Body of pancreas (tissue), 4 donors: ENCODE measurements around the gene CD84. TPM values are rescaled to one million over a fixed set of nuclear protein-coding genes. Genes with fewer than 3 reads are reported as not detected.
"Not testable (repeated sequence)": the region's sequence is repeated elsewhere in the genome, so short reads cannot be mapped to it uniquely, and the experiment has no call there.

Experiments
- ATAC-seq: fragments of 150-250 bp; one replicate; pipeline ENCODE4 v1.9.1; 2016
- DNase-seq, 4 donors: peaks; one replicate each; pipeline ENCODE4 v3.0.0-alpha.2; 2019
- H3K27ac ChIP-seq, 4 donors: fragments of 200-600 bp; sonication (generic); 1 replicate in 3 of 4; 2 replicates in 1 of 4; pipeline versions ENCODE4 v1.5.1 to v1.6.1; 2016 to 2019; ENCODE audit warnings: mild to moderate bottlenecking in 1 of 4, mixed read lengths in 1 of 4, moderate library complexity in 1 of 4
- H3K27me3 ChIP-seq, 2 donors: fragments of 200-600 bp; sonication (generic); one replicate each; pipeline ENCODE4 v1.6.0; 2016; ENCODE audit warnings: mild to moderate bottlenecking in 1 of 2
- H3K36me3 ChIP-seq, 2 donors: fragments of 200-600 bp; sonication (generic); replicated peaks in 1 of 2; 2 replicates each; pipeline ENCODE4 v1.5.1; 2016; ENCODE audit warnings: low read depth in 2 of 2; ENCODE audit not compliant: insufficient read depth in 1 of 2
- H3K4me1 ChIP-seq: fragments of 200-600 bp; sonication (generic); one replicate; pipeline ENCODE4 v1.6.0; 2016
- H3K4me3 ChIP-seq, 2 donors: fragments of 200-600 bp; sonication (generic); 1 replicate in 1 of 2; 2 replicates in 1 of 2; pipeline ENCODE4 v1.5.1; 2016 to 2019
- H3K9me3 ChIP-seq, 3 donors: fragments of 200-600 bp; sonication (generic); 1 replicate in 2 of 3; 2 replicates in 1 of 3; pipeline ENCODE4 v1.5.1; 2016
- CTCF ChIP-seq, 7 experiments: fragments of 450-650 bp in 4 of 7; fragments of 200-600 bp in 3 of 7; sonication (generic) in 3 of 7; IDR thresholded peaks; one replicate each; pipeline ENCODE4 v1.5.1; 2016 to 2019; ENCODE audit warnings: antibody characterized with exemption in 7 of 7
- POLR2A ChIP-seq, 3 donors: fragments of 450-650 bp; IDR thresholded peaks; one replicate each; pipeline ENCODE4 v1.6.1; 2016; ENCODE audit warnings: antibody characterized with exemption in 3 of 3, mild to moderate bottlenecking in 2 of 3
- WGBS, 2 donors: methylation state at CpG; one replicate each; pipeline ENCODE4 v1.1.5; 2017; 5-methylcytosine and 5-hydroxymethylcytosine counted together
- intact Hi-C: fragments of 100-400 bp; cut with DNase I; formaldehyde crosslinking; loops from one replicate; pipeline ENCODE4 v1.15.1; 2023
- total RNA-seq, 2 donors: library from RNA; depleted of rRNA; stranded (reverse); fragments of >200 nt; gene quantifications; one replicate each; pipeline ENCODE4 v1.1.0, GENCODE V29; 2016

CD84 gene
- total RNA-seq, 2 donors from 2014 or later = 3.0 to 7.0 TPM

DNA sequence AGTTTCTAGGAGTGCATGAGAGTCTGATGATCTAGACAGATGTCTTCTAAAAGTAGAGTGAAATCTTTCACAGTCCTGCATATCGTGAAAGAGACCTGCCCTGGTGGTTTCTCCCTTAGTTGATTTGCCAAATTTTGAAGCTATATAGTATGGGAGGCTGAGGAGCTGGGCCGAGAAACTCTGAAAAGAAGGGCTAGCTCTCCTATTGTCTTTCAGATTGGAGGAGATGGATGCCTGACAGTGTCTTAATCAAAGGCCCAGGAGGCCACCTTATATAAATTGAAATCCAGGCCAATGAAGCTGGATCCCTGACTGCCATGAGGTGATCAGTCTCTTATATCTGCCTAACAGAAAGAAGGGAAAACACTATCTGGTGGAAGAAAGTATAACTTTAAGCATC lies 18.4 kb upstream of the CD84 start:
- Histone ChIP-seq H3K27me3 (no peaks in the 10 kb centered on the region), H3K4me1 (no peaks in the 10 kb centered on the region), H3K36me3 (no peaks in the 10 kb centered on the region), H3K27ac (no peak overlapping the region), H3K4me3 (no peak overlapping the region), H3K9me3 (no peaks in the 10 kb centered on the region)
- whole genome bisulfite sequencing, 2 donors = 87 to 94% methylated on average over 2 of the region's 2 CpGs
- ATAC-seq (no peak), DNase-seq (no peak)
- intact Hi-C loops = no loop called here
- TF ChIP-seq POLR2A (IDR thresholded peaks at IDR 0.05) (no peak), CTCF (IDR thresholded peaks at IDR 0.05) (no peak)

GRCh38 chr1:160597051-160597450 lies 17.8 kb upstream of the CD84 start:
- Histone ChIP-seq H3K27me3 (no peaks in the 10 kb centered on the region), H3K4me3 (no peak overlapping the region), H3K36me3 (no peaks in the 10 kb centered on the region), H3K4me1 (no peaks in the 10 kb centered on the region), H3K9me3 (no peaks in the 10 kb centered on the region), H3K27ac (no peak overlapping the region)
- intact Hi-C loops = no loop called here
- ATAC-seq (no peak), DNase-seq (no peak)
- WGBS, 2 donors = 92 to 96% methylated on average over 1 of the region's 1 CpG
- no peak for TF ChIP-seq POLR2A (IDR thresholded peaks at IDR 0.05)

GRCh38 chr1:160590488-160590887 lies 11.2 kb upstream of the CD84 start:
- TF ChIP-seq CTCF (IDR thresholded peaks at IDR 0.05) (no peak), POLR2A (IDR thresholded peaks at IDR 0.05) (no peak)
- WGBS, 2 donors = 68 to 87% methylated on average over 1 of the region's 1 CpG
- ATAC-seq = no peak
- intact Hi-C loops = no loop called here
- Histone ChIP-seq H3K27me3 (no peaks in the 10 kb centered on the region), H3K4me1 (no peaks in the 10 kb centered on the region), H3K36me3 (no peaks in the 10 kb centered on the region), H3K27ac (no peak overlapping the region), H3K4me3 (no peak overlapping the region), H3K9me3 (no peaks in the 10 kb centered on the region)
- no peak for DNase-seq

- no peaks in the 10 kb centered on the region for H3K9me3 ChIP-seq
- H3K27me3 ChIP-seq = no peaks in the 10 kb centered on the region
- intact Hi-C loops = no loop called here
- ATAC-seq (no peak), DNase-seq (no peak)
- no peak overlapping the region for H3K27ac ChIP-seq
- 85% methylated on average over 6 of the region's 6 CpGs for WGBS, 2 donors
- no peak overlapping the region for H3K4me3 ChIP-seq
- TF ChIP-seq CTCF (IDR thresholded peaks at IDR 0.05) (no peak), POLR2A (IDR thresholded peaks at IDR 0.05) (no peak)
- no peaks in the 10 kb centered on the region for H3K36me3 ChIP-seq
- no peaks in the 10 kb centered on the region for H3K4me1 ChIP-seq
Measured at GRCh38 chr1:160588468-160588867, 9.2 kb upstream of the CD84 start.

- ATAC-seq (no peak), DNase-seq (no peak)
- WGBS, 2 donors = 64 to 89% methylated on average over 1 of the region's 1 CpG
- no peak overlapping the region for H3K27ac ChIP-seq
- no peaks in the 10 kb centered on the region for H3K4me1 ChIP-seq
- H3K9me3 ChIP-seq = no peaks in the 10 kb centered on the region
- no peaks in the 10 kb centered on the region for H3K36me3 ChIP-seq
- no peaks in the 10 kb centered on the region for H3K27me3 ChIP-seq
- intact Hi-C loops = no loop called here
- H3K4me3 ChIP-seq = no peak overlapping the region
- TF ChIP-seq CTCF (IDR thresholded peaks at IDR 0.05) = no peak
- no peak for TF ChIP-seq POLR2A (IDR thresholded peaks at IDR 0.05)
Measured at GRCh38 chr1:160584784-160585183, 5.5 kb upstream of the CD84 start.

- DNase-seq, intact Hi-C loops: not testable (repeated sequence)
Measured at GRCh38 chr1:160582976-160583375, 3.7 kb upstream of the CD84 start.

More at GRCh38 chr1:160582976-160583375, 3.7 kb upstream of the CD84 start:
- H3K9me3 ChIP-seq, ATAC-seq, H3K36me3 ChIP-seq, H3K4me1 ChIP-seq, H3K27ac ChIP-seq, H3K27me3 ChIP-seq, H3K4me3 ChIP-seq: not testable (repeated sequence)
- 93 to 98% methylated on average over 2 of the region's 2 CpGs for WGBS, 2 donors
